Body of pancreas (tissue), 4 donors: ENCODE results near the gene ELP2. TPM values are rescaled to one million over a fixed set of nuclear protein-coding genes. Genes with fewer than 3 reads are reported as not detected.

Experiments used
- ATAC-seq: fragments of 150-250 bp; one replicate; pipeline ENCODE4 v1.9.1; 2016
- DNase-seq, 4 donors: peaks; one replicate each; pipeline ENCODE4 v3.0.0-alpha.2; 2019
- H3K27ac ChIP-seq, 4 donors: fragments of 200-600 bp; sonication (generic); 1 replicate in 3 of 4; 2 replicates in 1 of 4; pipeline versions ENCODE4 v1.5.1 to v1.6.1; 2016 to 2019; ENCODE audit warnings: mild to moderate bottlenecking in 1 of 4, mixed read lengths in 1 of 4, moderate library complexity in 1 of 4
- H3K27me3 ChIP-seq, 2 donors: fragments of 200-600 bp; sonication (generic); one replicate each; pipeline ENCODE4 v1.6.0; 2016; ENCODE audit warnings: mild to moderate bottlenecking in 1 of 2
- H3K36me3 ChIP-seq, 2 donors: fragments of 200-600 bp; sonication (generic); replicated peaks in 1 of 2; 2 replicates each; pipeline ENCODE4 v1.5.1; 2016; ENCODE audit warnings: low read depth in 2 of 2; ENCODE audit not compliant: insufficient read depth in 1 of 2
- H3K4me1 ChIP-seq: fragments of 200-600 bp; sonication (generic); one replicate; pipeline ENCODE4 v1.6.0; 2016
- H3K4me3 ChIP-seq, 2 donors: fragments of 200-600 bp; sonication (generic); 1 replicate in 1 of 2; 2 replicates in 1 of 2; pipeline ENCODE4 v1.5.1; 2016 to 2019
- H3K9me3 ChIP-seq, 3 donors: fragments of 200-600 bp; sonication (generic); 1 replicate in 2 of 3; 2 replicates in 1 of 3; pipeline ENCODE4 v1.5.1; 2016
- CTCF ChIP-seq, 7 experiments: fragments of 450-650 bp in 4 of 7; fragments of 200-600 bp in 3 of 7; sonication (generic) in 3 of 7; IDR thresholded peaks; one replicate each; pipeline ENCODE4 v1.5.1; 2016 to 2019; ENCODE audit warnings: antibody characterized with exemption in 7 of 7
- POLR2A ChIP-seq, 3 donors: fragments of 450-650 bp; IDR thresholded peaks; one replicate each; pipeline ENCODE4 v1.6.1; 2016; ENCODE audit warnings: antibody characterized with exemption in 3 of 3, mild to moderate bottlenecking in 2 of 3
- WGBS, 2 donors: methylation state at CpG; one replicate each; pipeline ENCODE4 v1.1.5; 2017; 5-methylcytosine and 5-hydroxymethylcytosine counted together
- intact Hi-C: fragments of 100-400 bp; cut with DNase I; formaldehyde crosslinking; loops from one replicate; pipeline ENCODE4 v1.15.1; 2023
- total RNA-seq, 2 donors: library from RNA; depleted of rRNA; stranded (reverse); fragments of >200 nt; gene quantifications; one replicate each; pipeline ENCODE4 v1.1.0, GENCODE V29; 2016

The ELP2 gene
- total RNA-seq, 2 donors from 2014 or later, result 44.2 to 56.8 TPM

- Histone ChIP-seq H3K9me3 (no peaks in the 10 kb centered on the region), H3K36me3 (peaks cover 3 to 9% of the 10 kb centered on the region in 2 donors), H3K4me3 (no peak overlapping the region), H3K4me1 (no peaks in the 10 kb centered on the region), H3K27me3 (no peaks in the 10 kb centered on the region), H3K27ac (no peak overlapping the region)
- ATAC-seq (peak; percentile 62), DNase-seq (peak; percentile 53 to 74 (median 60))
- WGBS, 2 donors, result 36 to 46% methylated on average over 7 of the region's 7 CpGs
- intact Hi-C loops, result no loop called here
- no peak for TF ChIP-seq CTCF (IDR thresholded peaks at IDR 0.05)
- no peak for TF ChIP-seq POLR2A (IDR thresholded peaks at IDR 0.05)
These were observed 50.1 kb downstream of the ELP2 start for GRCh38 chr18:36179562-36180355.

- intact Hi-C loops, result no loop called here
- Histone ChIP-seq H3K4me1 (peaks cover 3% of the 10 kb centered on the region), H3K36me3 (no peaks in the 10 kb centered on the region), H3K27me3 (no peaks in the 10 kb centered on the region), H3K27ac (no peak overlapping the region), H3K9me3 (no peaks in the 10 kb centered on the region), H3K4me3 (no peak overlapping the region)
- ATAC-seq (no peak), DNase-seq (no peak)
- TF ChIP-seq CTCF (IDR thresholded peaks at IDR 0.05), result no peak
- TF ChIP-seq POLR2A (IDR thresholded peaks at IDR 0.05), result no peak
- 79% methylated on average over 6 of the region's 6 CpGs for WGBS, 2 donors
These were observed 51.7 kb downstream of the ELP2 start for GRCh38 chr18:36181441-36181840.

- intact Hi-C loops, result no loop called here
- WGBS, 2 donors, result 75% methylated on average over 3 of the region's 3 CpGs
These were observed 52.3 kb downstream of the ELP2 start for GRCh38 chr18:36181898-36182506.

DNA sequence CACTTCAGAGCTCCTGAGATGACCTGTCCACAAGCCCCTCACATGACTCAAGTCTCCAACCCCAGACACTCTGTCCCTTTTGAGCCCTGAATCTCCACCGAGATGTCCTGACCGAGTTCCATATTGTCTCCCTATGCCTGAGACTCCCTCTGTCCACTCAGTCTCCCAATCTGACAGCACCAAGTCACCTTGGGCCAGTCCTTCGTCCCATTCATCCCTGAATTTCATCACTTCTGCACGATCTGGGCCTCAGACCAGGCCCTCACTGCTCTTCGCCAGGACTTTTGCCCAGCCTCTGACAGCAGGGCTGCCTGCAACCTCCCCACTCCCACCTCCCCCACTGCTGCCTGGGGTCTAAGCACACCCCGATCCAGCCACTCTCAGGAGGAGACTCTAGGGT, 53.3 kb downstream of the ELP2 start:
- TF ChIP-seq CTCF (IDR thresholded peaks at IDR 0.05) (no peak), POLR2A (IDR thresholded peaks at IDR 0.05) (no peak)
- intact Hi-C loops, result no loop called here
- Histone ChIP-seq H3K4me3 (no peak overlapping the region), H3K36me3 (no peaks in the 10 kb centered on the region), H3K9me3 (no peaks in the 10 kb centered on the region), H3K4me1 (peaks cover 10% of the 10 kb centered on the region), H3K27me3 (no peaks in the 10 kb centered on the region), H3K27ac (no peak overlapping the region)
- DNase-seq (no peak), ATAC-seq (no peak)
- 84 to 85% methylated on average over 6 of the region's 6 CpGs for WGBS, 2 donors

More at GRCh38 chr18:36181898-36182506, 52.3 kb downstream of the ELP2 start:
- no peak overlapping the region for H3K4me3 ChIP-seq
- H3K27ac ChIP-seq, result no peak overlapping the region
- ATAC-seq (no peak), DNase-seq (no peak)
- no peaks in the 10 kb centered on the region for H3K27me3 ChIP-seq
- H3K9me3 ChIP-seq, result no peaks in the 10 kb centered on the region
- TF ChIP-seq CTCF (IDR thresholded peaks at IDR 0.05) (no peak), POLR2A (IDR thresholded peaks at IDR 0.05) (no peak)
- H3K4me1 ChIP-seq, result peaks cover 6% of the 10 kb centered on the region
- no peaks in the 10 kb centered on the region for H3K36me3 ChIP-seq
